ENCODE data around the gene PRRX2. TPM values are rescaled to one million over a fixed set of nuclear protein-coding genes. Genes with fewer than 3 reads are reported as not detected.

PRRX2 gene
- total RNA-seq, 4 donors from 2014 or later: 0.75 to 1.7 (median 1.6) TPM; not detected in 1

GRCh38 chr9:129626625-129627284 is 38.7 kb upstream of the PRRX2 start:
- TF ChIP-seq POLR2A (IDR thresholded peaks at IDR 0.05) (no peak), CTCF (IDR thresholded peaks at IDR 0.05 in 4 of 5, conservative IDR thresholded peaks at IDR 0.05 in 1 of 5) (no peak)
- peak overlapping the region; percentile 90 to 98 (median 92) for H3K27ac ChIP-seq
- in situ Hi-C loops (cut with MboI; ENCODE audit: low sequenced_read_pairs in 4 of 4): loop anchor here in 1 of 4 donors (25.0 kb wide), 1 partner anchor 161 kb away; no protein-coding TSS in a partner anchor
- H3K9me3 ChIP-seq: no peaks in the 10 kb centered on the region
- peak overlapping the region; percentile 71 to 91 (median 77) for H3K4me3 ChIP-seq
- peaks cover 0 to under 1% (median 0%) of the 10 kb centered on the region in 3 donors for H3K27me3 ChIP-seq
- intact Hi-C loops (cut with DNase I; ENCODE audit: low total_unique reads): loop anchor here (1.0 to 5.0 kb wide), 3 partner anchors 16 to 449 kb away; partner anchors contain the start of genes ASB6 and IER5L
- ATAC-seq: peak; percentile 48 to 67
- H3K36me3 ChIP-seq: no peaks in the 10 kb centered on the region
- DNase-seq: peak in 1 of 2 donors; percentile 54
- H3K4me1 ChIP-seq: peaks cover 50% of the 10 kb centered on the region in 2 donors

GRCh38 chr9:129627556-129628440 is 37.6 kb upstream of the PRRX2 start:
- DNase-seq (no peak), ATAC-seq (no peak)
- Histone ChIP-seq H3K4me3 (peak overlapping the region; percentile 71 to 91 (median 77)), H3K4me1 (peaks cover 56 to 59% of the 10 kb centered on the region in 2 donors), H3K36me3 (no peaks in the 10 kb centered on the region), H3K27me3 (no peaks in the 10 kb centered on the region), H3K27ac (peak overlapping the region; percentile 90 to 98 (median 92)), H3K9me3 (no peaks in the 10 kb centered on the region)
- intact Hi-C loops (cut with DNase I; ENCODE audit: low total_unique reads) (loop anchor here (5.0 kb wide), 2 partner anchors 215 to 450 kb away; partner anchors contain the start of gene IER5L), in situ Hi-C loops (cut with MboI; ENCODE audit: low sequenced_read_pairs in 4 of 4) (loop anchor here in 1 of 4 donors (25.0 kb wide), 1 partner anchor 160 kb away; no protein-coding TSS in a partner anchor)
- TF ChIP-seq CTCF (IDR thresholded peaks at IDR 0.05 in 4 of 5, conservative IDR thresholded peaks at IDR 0.05 in 1 of 5) (no peak), POLR2A (IDR thresholded peaks at IDR 0.05) (no peak)

- in situ Hi-C loops (cut with MboI; ENCODE audit: low sequenced_read_pairs in 4 of 4): loop anchor here in 1 of 4 donors (25.0 kb wide), 1 partner anchor 159 kb away; no protein-coding TSS in a partner anchor
- H3K9me3 ChIP-seq: no peaks in the 10 kb centered on the region
- no peak for TF ChIP-seq CTCF (IDR thresholded peaks at IDR 0.05 in 4 of 5, conservative IDR thresholded peaks at IDR 0.05 in 1 of 5)
- TF ChIP-seq POLR2A (IDR thresholded peaks at IDR 0.05): no peak
- no peak for DNase-seq
- peaks cover 0 to 8% of the 10 kb centered on the region in 2 donors for H3K36me3 ChIP-seq
- no peak overlapping the region for H3K4me3 ChIP-seq
- intact Hi-C loops (cut with DNase I; ENCODE audit: low total_unique reads): loop anchor here (5.0 kb wide), 2 partner anchors 216 to 451 kb away; partner anchors contain the start of gene IER5L
- peaks cover 56 to 64% of the 10 kb centered on the region in 2 donors for H3K4me1 ChIP-seq
- no peak for ATAC-seq
- H3K27ac ChIP-seq: peak overlapping the region in 2 of 4 donors; percentile 93 to 98
- H3K27me3 ChIP-seq: no peaks in the 10 kb centered on the region
Measured at GRCh38 chr9:129628709-129629108, 36.7 kb upstream of the PRRX2 start.

GRCh38 chr9:129629251-129629820 is 36.1 kb upstream of the PRRX2 start:
- peak overlapping the region in 2 of 4 donors; percentile 93 to 98 for H3K27ac ChIP-seq
- intact Hi-C loops (cut with DNase I; ENCODE audit: low total_unique reads): loop anchor here (5.0 kb wide), 2 partner anchors 217 to 452 kb away; partner anchors contain the start of gene IER5L

More at GRCh38 chr9:129629251-129629820, 36.1 kb upstream of the PRRX2 start:
- H3K9me3 ChIP-seq: no peaks in the 10 kb centered on the region
- peaks cover 0 to 14% of the 10 kb centered on the region in 2 donors for H3K36me3 ChIP-seq
- no peak for ATAC-seq
- peaks cover 56 to 64% of the 10 kb centered on the region in 2 donors for H3K4me1 ChIP-seq
- in situ Hi-C loops (cut with MboI; ENCODE audit: low sequenced_read_pairs in 4 of 4): loop anchor here in 1 of 4 donors (25.0 kb wide), 1 partner anchor 158 kb away; no protein-coding TSS in a partner anchor
- H3K27me3 ChIP-seq: no peaks in the 10 kb centered on the region
- no peak for DNase-seq
- TF ChIP-seq POLR2A (IDR thresholded peaks at IDR 0.05) (no peak), CTCF (IDR thresholded peaks at IDR 0.05 in 4 of 5, conservative IDR thresholded peaks at IDR 0.05 in 1 of 5) (no peak)
- H3K4me3 ChIP-seq: no peak overlapping the region

Measured in gastrocnemius medialis (tissue), 4 donors.